HFFc6 (cell line): Measurements from ENCODE around the gene UNK. TPM values are rescaled to one million over a fixed set of nuclear protein-coding genes. Genes with fewer than 3 reads are reported as not detected.

ENCODE experiments used
- DNase-seq: peaks from one replicate; pipeline ENCODE4 v3.0.0-alpha.2; 2018
- H3K27ac Mint-ChIP-seq: 2 replicates; pipeline ENCODE4 v1.8.0; 2020; ENCODE audit warnings: mild to moderate bottlenecking, mixed read lengths
- H3K27me3 Mint-ChIP-seq: 2 replicates; pipeline ENCODE4 v1.8.0; 2021; ENCODE audit warnings: mild to moderate bottlenecking, moderate library complexity, mixed read lengths; ENCODE audit not compliant: insufficient read depth
- H3K36me3 Mint-ChIP-seq: 2 replicates; pipeline ENCODE4 v1.8.0; 2021; ENCODE audit warnings: low read depth, mixed read lengths
- H3K4me1 Mint-ChIP-seq: 2 replicates; pipeline ENCODE4 v1.8.0; 2020; ENCODE audit warnings: low read depth, mixed read lengths
- H3K4me3 Mint-ChIP-seq: 2 replicates; pipeline ENCODE4 v1.8.0; 2020; ENCODE audit warnings: mild to moderate bottlenecking, moderate library complexity, mixed read lengths
- H3K9me3 Mint-ChIP-seq: 2 replicates; pipeline ENCODE4 v1.8.0; 2020; ENCODE audit warnings: mild to moderate bottlenecking, mixed read lengths
- CTCF ChIP-seq: fragments of 200-600 bp; sonication (generic); IDR thresholded peaks from 2 replicates; pipeline ENCODE4 v1.5.0; 2021; ENCODE audit warnings: antibody characterized with exemption, mild to moderate bottlenecking
- total RNA-seq, 6 experiments: library from RNA; stranded (reverse); fragmentation: NEBNext Ultra II Directional; extraction: Animal tissue kit (Norgen Biotek cat#: 25700); gene quantifications; 2 replicates in 1 of 6; 3 replicates in 5 of 6; pipeline ENCODE4 v1.2.3, GENCODE V29; 2021

The UNK gene
- total RNA-seq, 6 experiments from 2014 or later = 12.7 to 18.6 (median 16.2) TPM

- Mint-ChIP-seq H3K4me1 (peaks cover 14% of the 10 kb centered on the region), H3K36me3 (peaks cover 11% of the 10 kb centered on the region), H3K27ac (no peak overlapping the region), H3K9me3 (no peaks in the 10 kb centered on the region), H3K4me3 (no peak overlapping the region), H3K27me3 (peaks cover 1% of the 10 kb centered on the region)
- DNase-seq = no peak
- TF ChIP-seq CTCF = no peak
These were observed 33.0 kb downstream of the UNK start for GRCh38 chr17:75817571-75817970.

GRCh38 chr17:75818326-75818885 is 33.8 kb downstream of the UNK start:
- H3K27ac Mint-ChIP-seq = no peak overlapping the region; the same call in 1 of the 2 replicates
- no peak overlapping the region for H3K4me3 Mint-ChIP-seq
- no peaks in the 10 kb centered on the region for H3K9me3 Mint-ChIP-seq
- H3K4me1 Mint-ChIP-seq = peaks cover 14% of the 10 kb centered on the region
- no peak for DNase-seq
- H3K36me3 Mint-ChIP-seq = peaks cover 11% of the 10 kb centered on the region
- peaks cover 1% of the 10 kb centered on the region for H3K27me3 Mint-ChIP-seq
- no peak for TF ChIP-seq CTCF

- DNase-seq = no peak
- peaks cover 11% of the 10 kb centered on the region for H3K36me3 Mint-ChIP-seq
- H3K4me1 Mint-ChIP-seq = peaks cover 14% of the 10 kb centered on the region
- no peak for TF ChIP-seq CTCF
- H3K4me3 Mint-ChIP-seq = no peak overlapping the region
- peaks cover 1% of the 10 kb centered on the region for H3K27me3 Mint-ChIP-seq
- H3K27ac Mint-ChIP-seq = no peak overlapping the region
- no peaks in the 10 kb centered on the region for H3K9me3 Mint-ChIP-seq
These were observed 34.5 kb downstream of the UNK start for GRCh38 chr17:75819116-75819515.

GRCh38 chr17:75819678-75820077 is 35.1 kb downstream of the UNK start:
- Mint-ChIP-seq H3K9me3 (no peaks in the 10 kb centered on the region), H3K4me1 (peaks cover 9% of the 10 kb centered on the region), H3K27me3 (peaks cover 1% of the 10 kb centered on the region), H3K36me3 (peaks cover 11% of the 10 kb centered on the region), H3K27ac (no peak overlapping the region), H3K4me3 (no peak overlapping the region)
- no peak for TF ChIP-seq CTCF
- DNase-seq = no peak

GRCh38 chr17:75820094-75821080 is 35.8 kb downstream of the UNK start:
- Mint-ChIP-seq H3K4me3 (no peak overlapping the region), H3K4me1 (peaks cover 2% of the 10 kb centered on the region), H3K27me3 (peaks cover 1% of the 10 kb centered on the region), H3K27ac (no peak overlapping the region), H3K9me3 (no peaks in the 10 kb centered on the region), H3K36me3 (peaks cover 11% of the 10 kb centered on the region)
- TF ChIP-seq CTCF = no peak
- DNase-seq = no peak
